Activated CD4-positive, CD25-positive, alpha-beta regulatory T cell treated with anti-CD3 and anti-CD28 coated beads, Interleukin-2, amount 50 U/mL, for 72 hours (primary cell): ENCODE measurements around the gene PYHIN1.
"Not testable (repeated sequence)": the region's sequence is repeated elsewhere in the genome, so short reads cannot be mapped to it uniquely, and the experiment has no call there.

Source experiments
- DNase-seq: peaks from one replicate; pipeline ENCODE4 v3.0.0; 2021

Gene PYHIN1

GRCh38 chr1:158984386-158984785, 53.0 kb downstream of the PYHIN1 start:
- DNase-seq = no peak

- no peak for DNase-seq
Observed at GRCh38 chr1:158989424-158989823, 58.1 kb downstream of the PYHIN1 start.

GRCh38 chr1:158992787-158993312, 61.5 kb downstream of the PYHIN1 start:
- DNase-seq = no peak

GRCh38 chr1:158996998-158997397, 65.6 kb downstream of the PYHIN1 start:
- no peak for DNase-seq

- DNase-seq = no peak
Observed at GRCh38 chr1:158998037-158998780, 66.9 kb downstream of the PYHIN1 start.

- DNase-seq = no peak
Observed at GRCh38 chr1:158998781-158999161, 67.4 kb downstream of the PYHIN1 start.

GRCh38 chr1:158999316-159000069, 68.1 kb downstream of the PYHIN1 start:
- DNase-seq = no peak

GRCh38 chr1:159000070-159000409, 68.7 kb downstream of the PYHIN1 start:
- no peak for DNase-seq

GRCh38 chr1:159000625-159001024, 69.3 kb downstream of the PYHIN1 start:
- DNase-seq = no peak

GRCh38 chr1:159005161-159005560, 73.8 kb downstream of the PYHIN1 start:
- no peak for DNase-seq

GRCh38 chr1:159005676-159006075, 74.3 kb downstream of the PYHIN1 start:
- DNase-seq = no peak

GRCh38 chr1:159006210-159006807, 75.0 kb downstream of the PYHIN1 start:
- not testable (repeated sequence) for DNase-seq

GRCh38 chr1:159007726-159008125, 76.4 kb downstream of the PYHIN1 start:
- DNase-seq = no peak

GRCh38 chr1:159008744-159009188, 77.4 kb downstream of the PYHIN1 start:
- no peak for DNase-seq

- DNase-seq = no peak
Observed at GRCh38 chr1:159009287-159009686, 77.9 kb downstream of the PYHIN1 start.

GRCh38 chr1:159009704-159010361, 78.5 kb downstream of the PYHIN1 start, which contains the start of gene IFI16:
IFI16 (plus strand) TSS chr1:159009907; CDS start chr1:159014681, 4,774 bp downstream.
- DNase-seq = no peak

GRCh38 chr1:159010391-159010790, 79.0 kb downstream of the PYHIN1 start:
- no peak for DNase-seq

- not testable (repeated sequence) for DNase-seq
Observed at GRCh38 chr1:159011001-159011400, 79.6 kb downstream of the PYHIN1 start.

- no peak for DNase-seq
Observed at GRCh38 chr1:159011751-159012150, 80.4 kb downstream of the PYHIN1 start.

- no peak for DNase-seq
Observed at GRCh38 chr1:159012495-159012894, 81.1 kb downstream of the PYHIN1 start.

- no peak for DNase-seq
Observed at GRCh38 chr1:159014003-159014571, 82.7 kb downstream of the PYHIN1 start.

- DNase-seq = no peak
Observed at GRCh38 chr1:159014851-159015250, 83.5 kb downstream of the PYHIN1 start.

- no peak for DNase-seq
Observed at GRCh38 chr1:159015440-159015909, 84.1 kb downstream of the PYHIN1 start.
